Uterus (tissue), 4 donors: ENCODE data around the gene ADCY10. TPM values are rescaled to one million over a fixed set of nuclear protein-coding genes. Genes with fewer than 3 reads are reported as not detected.

Experiments used
- DNase-seq, 2 donors: peaks; one replicate each; pipeline ENCODE4 v3.0.0-alpha.2; 2019 to 2020
- H3K27ac ChIP-seq, 2 donors: fragments of 200-600 bp; sonication (generic); 1 replicate in 1 of 2; 2 replicates in 1 of 2; pipeline ENCODE4 v1.5.1; 2016 to 2018
- H3K27me3 ChIP-seq, 2 donors: fragments of 200-600 bp; sonication (generic); one replicate each; pipeline ENCODE4 v1.5.1; 2018 to 2019; ENCODE audit warnings: control low read depth in 1 of 2
- H3K36me3 ChIP-seq, 2 donors: fragments of 200-600 bp; sonication (generic); one replicate each; pipeline ENCODE4 v1.5.1; 2019; ENCODE audit warnings: control low read depth in 1 of 2
- H3K4me1 ChIP-seq, 2 donors: fragments of 200-600 bp; sonication (generic); one replicate each; pipeline ENCODE4 v1.5.1; 2018 to 2019; ENCODE audit warnings: control low read depth in 1 of 2
- H3K4me3 ChIP-seq, 2 donors: fragments of 200-600 bp; sonication (generic); 1 replicate in 1 of 2; 2 replicates in 1 of 2; pipeline ENCODE4 v1.5.1; 2018 to 2019; ENCODE audit warnings: mild to moderate bottlenecking in 1 of 2
- H3K9me3 ChIP-seq, 2 donors: fragments of 200-600 bp; sonication (generic); one replicate each; pipeline ENCODE4 v1.5.1; 2019; ENCODE audit warnings: control low read depth in 1 of 2
- POLR2A ChIP-seq, 2 donors: fragments of 450-650 bp; IDR thresholded peaks; one replicate each; pipeline ENCODE4 v1.6.1; 2016; ENCODE audit warnings: antibody characterized with exemption in 2 of 2, mild to moderate bottlenecking in 1 of 2, moderate library complexity in 1 of 2
- intact Hi-C: fragments of 100-400 bp; cut with DNase I; formaldehyde crosslinking; loops from one replicate; pipeline ENCODE4 v1.15.1; 2023; ENCODE audit warnings: low total_unique reads
- total RNA-seq, 4 donors: library from RNA; depleted of rRNA in 3 of 4; stranded (reverse); fragments of >200 nt in 3 of 4; gene quantifications; one replicate each; pipeline versions ENCODE4 v1.1.0 to v1.2.4, GENCODE V29; 2014 to 2023
- TF ChIP-seq, protein P1 (sequence below), 4 experiments: fragments of 200-600 bp in 2 of 4; fragments of 450-650 bp in 2 of 4; sonication (generic) in 2 of 4; IDR thresholded peaks; one replicate each; pipeline ENCODE4 v1.5.1; 2016 to 2019; ENCODE audit warnings: antibody characterized with exemption in 4 of 4, mild to moderate bottlenecking in 2 of 4, moderate library complexity in 1 of 4
- donor health status: DM: yes; HTN: yes; CAD: no.

The ADCY10 gene, protein sequence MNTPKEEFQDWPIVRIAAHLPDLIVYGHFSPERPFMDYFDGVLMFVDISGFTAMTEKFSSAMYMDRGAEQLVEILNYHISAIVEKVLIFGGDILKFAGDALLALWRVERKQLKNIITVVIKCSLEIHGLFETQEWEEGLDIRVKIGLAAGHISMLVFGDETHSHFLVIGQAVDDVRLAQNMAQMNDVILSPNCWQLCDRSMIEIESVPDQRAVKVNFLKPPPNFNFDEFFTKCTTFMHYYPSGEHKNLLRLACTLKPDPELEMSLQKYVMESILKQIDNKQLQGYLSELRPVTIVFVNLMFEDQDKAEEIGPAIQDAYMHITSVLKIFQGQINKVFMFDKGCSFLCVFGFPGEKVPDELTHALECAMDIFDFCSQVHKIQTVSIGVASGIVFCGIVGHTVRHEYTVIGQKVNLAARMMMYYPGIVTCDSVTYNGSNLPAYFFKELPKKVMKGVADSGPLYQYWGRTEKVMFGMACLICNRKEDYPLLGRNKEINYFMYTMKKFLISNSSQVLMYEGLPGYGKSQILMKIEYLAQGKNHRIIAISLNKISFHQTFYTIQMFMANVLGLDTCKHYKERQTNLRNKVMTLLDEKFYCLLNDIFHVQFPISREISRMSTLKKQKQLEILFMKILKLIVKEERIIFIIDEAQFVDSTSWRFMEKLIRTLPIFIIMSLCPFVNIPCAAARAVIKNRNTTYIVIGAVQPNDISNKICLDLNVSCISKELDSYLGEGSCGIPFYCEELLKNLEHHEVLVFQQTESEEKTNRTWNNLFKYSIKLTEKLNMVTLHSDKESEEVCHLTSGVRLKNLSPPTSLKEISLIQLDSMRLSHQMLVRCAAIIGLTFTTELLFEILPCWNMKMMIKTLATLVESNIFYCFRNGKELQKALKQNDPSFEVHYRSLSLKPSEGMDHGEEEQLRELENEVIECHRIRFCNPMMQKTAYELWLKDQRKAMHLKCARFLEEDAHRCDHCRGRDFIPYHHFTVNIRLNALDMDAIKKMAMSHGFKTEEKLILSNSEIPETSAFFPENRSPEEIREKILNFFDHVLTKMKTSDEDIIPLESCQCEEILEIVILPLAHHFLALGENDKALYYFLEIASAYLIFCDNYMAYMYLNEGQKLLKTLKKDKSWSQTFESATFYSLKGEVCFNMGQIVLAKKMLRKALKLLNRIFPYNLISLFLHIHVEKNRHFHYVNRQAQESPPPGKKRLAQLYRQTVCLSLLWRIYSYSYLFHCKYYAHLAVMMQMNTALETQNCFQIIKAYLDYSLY (N-terminal part only)
- total RNA-seq, result 1 to 10 TPM in 1 of 4 donors, under 1 TPM in 3; 0.26 to 1.2 (median 0.52) TPM

DNA sequence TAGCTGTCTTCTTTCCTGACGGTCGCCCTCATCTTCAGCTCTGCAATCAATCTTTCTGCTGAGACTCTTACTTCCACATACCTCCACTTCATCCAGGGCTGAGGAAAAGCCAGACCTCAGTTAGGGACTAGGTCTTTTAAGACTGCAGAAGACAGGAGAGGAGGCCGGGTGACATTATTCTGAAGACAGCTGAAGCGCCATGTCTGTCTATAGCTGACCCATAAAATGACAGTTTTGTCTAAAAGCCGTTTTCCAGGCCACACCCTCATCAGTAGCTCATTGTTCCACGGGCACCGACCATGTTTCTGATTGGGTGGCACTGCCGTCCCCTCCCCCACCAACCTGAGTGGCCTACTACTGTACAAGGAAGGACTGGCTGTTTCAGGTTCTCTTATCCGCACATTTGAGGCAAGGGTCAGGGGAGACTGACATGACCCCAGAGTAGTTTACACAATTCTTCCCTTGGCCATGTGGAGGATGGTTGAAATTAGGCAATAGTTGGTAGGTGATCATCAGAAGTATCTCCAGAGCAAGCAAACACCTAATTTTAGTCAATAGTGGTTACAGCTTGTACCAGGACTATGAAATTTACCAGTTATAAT, at the start of gene ADCY10:
ADCY10 (minus strand) TSS at position 240 of the 602 bp plus-strand sequence. CDS start 8,994 bp downstream, outside the sequence.
- Histone ChIP-seq H3K27ac (no peak within 1 kb of the TSS), H3K27me3 (no peaks in the 10 kb centered on the region), H3K4me1 (no peaks in the 10 kb centered on the region), H3K4me3 (no peak within 1 kb of the TSS), H3K36me3 (no peaks in the 10 kb centered on the region), H3K9me3 (no peaks in the 10 kb centered on the region)
- intact Hi-C loops, result no loop called here
- no peak for DNase-seq
- TF ChIP-seq, protein P1, sequence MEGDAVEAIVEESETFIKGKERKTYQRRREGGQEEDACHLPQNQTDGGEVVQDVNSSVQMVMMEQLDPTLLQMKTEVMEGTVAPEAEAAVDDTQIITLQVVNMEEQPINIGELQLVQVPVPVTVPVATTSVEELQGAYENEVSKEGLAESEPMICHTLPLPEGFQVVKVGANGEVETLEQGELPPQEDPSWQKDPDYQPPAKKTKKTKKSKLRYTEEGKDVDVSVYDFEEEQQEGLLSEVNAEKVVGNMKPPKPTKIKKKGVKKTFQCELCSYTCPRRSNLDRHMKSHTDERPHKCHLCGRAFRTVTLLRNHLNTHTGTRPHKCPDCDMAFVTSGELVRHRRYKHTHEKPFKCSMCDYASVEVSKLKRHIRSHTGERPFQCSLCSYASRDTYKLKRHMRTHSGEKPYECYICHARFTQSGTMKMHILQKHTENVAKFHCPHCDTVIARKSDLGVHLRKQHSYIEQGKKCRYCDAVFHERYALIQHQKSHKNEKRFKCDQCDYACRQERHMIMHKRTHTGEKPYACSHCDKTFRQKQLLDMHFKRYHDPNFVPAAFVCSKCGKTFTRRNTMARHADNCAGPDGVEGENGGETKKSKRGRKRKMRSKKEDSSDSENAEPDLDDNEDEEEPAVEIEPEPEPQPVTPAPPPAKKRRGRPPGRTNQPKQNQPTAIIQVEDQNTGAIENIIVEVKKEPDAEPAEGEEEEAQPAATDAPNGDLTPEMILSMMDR (IDR thresholded peaks at IDR 0.05), result no peak
- TF ChIP-seq POLR2A (IDR thresholded peaks at IDR 0.05), result no peak

DNA sequence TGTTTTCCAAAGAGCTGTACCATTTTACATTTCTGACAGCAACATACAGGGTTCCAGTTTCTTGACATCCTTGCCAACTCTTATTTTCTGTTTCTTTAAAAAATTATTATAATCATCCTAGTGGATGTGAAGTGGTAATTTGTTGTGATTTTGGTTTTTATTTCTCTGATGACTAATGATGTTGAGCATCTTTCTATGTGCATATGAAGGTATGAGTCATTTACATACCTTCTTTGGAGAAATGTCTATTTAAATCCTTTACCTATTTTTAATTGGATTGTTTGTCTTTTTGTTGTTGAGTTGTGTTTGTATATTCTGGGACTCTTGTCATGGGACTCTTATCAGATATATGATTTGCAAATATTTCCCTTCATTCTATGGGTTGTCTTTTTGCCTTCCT, 43.8 kb upstream of the ADCY10 start:
- Histone ChIP-seq H3K36me3 (no peaks in the 10 kb centered on the region), H3K27ac (no peak overlapping the region), H3K4me3 (no peak overlapping the region), H3K9me3 (no peaks in the 10 kb centered on the region), H3K27me3 (no peaks in the 10 kb centered on the region), H3K4me1 (peaks cover 0 to 3% of the 10 kb centered on the region in 2 donors)
- TF ChIP-seq, protein P1 (IDR thresholded peaks at IDR 0.05), result no peak
- no peak for TF ChIP-seq POLR2A (IDR thresholded peaks at IDR 0.05)
- no peak for DNase-seq
- intact Hi-C loops, result no loop called here

DNA sequence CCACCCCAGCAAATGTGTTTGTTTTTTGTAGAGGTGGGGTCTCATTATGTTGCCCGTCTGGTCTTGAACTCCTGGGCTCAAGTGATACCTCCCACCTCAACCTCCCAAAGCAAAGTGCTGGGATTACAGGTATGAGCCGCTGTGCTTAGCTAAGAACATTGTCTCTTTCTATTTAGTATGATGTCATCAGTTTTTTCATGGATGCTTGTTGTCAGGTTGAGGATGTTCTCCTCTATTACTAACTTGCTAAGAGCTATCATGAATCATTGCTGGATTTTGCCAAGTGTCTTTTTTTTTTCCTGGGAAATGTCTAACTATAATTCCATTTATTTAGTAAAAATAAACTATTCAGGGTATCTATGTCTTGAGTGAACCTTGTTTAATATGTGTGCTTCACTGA, 42.0 kb upstream of the ADCY10 start:
- peaks cover 0 to 3% of the 10 kb centered on the region in 2 donors for H3K4me1 ChIP-seq

DNA sequence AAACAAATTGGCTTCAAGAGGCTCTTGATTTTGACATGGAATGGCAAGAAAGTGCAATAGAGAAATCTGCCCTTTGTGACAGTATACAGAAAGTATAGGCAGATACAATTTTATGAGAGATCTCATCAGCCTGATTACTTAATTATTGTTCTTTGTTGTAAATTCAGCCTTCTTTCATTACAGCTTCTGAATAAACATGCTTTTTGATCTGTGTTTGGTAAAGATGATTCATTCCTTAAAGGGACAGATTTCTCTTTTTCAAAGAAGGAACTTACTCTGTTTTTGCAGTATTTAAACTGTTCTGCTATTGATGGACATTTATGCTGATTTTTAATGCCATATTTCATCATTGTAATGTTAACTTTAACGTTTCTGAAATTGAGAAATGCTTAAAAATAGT, 36.6 kb upstream of the ADCY10 start:
- no peaks in the 10 kb centered on the region for H3K36me3 ChIP-seq
- intact Hi-C loops, result no loop called here
- no peak for DNase-seq
- H3K4me3 ChIP-seq, result no peak overlapping the region
- no peaks in the 10 kb centered on the region for H3K9me3 ChIP-seq
- H3K4me1 ChIP-seq, result no peaks in the 10 kb centered on the region
- H3K27me3 ChIP-seq, result no peaks in the 10 kb centered on the region
- no peak overlapping the region for H3K27ac ChIP-seq
- TF ChIP-seq, protein P1 (IDR thresholded peaks at IDR 0.05), result no peak
- TF ChIP-seq POLR2A (IDR thresholded peaks at IDR 0.05), result no peak

More for the DNA sequence above, 42.0 kb upstream of the ADCY10 start:
- no peaks in the 10 kb centered on the region for H3K36me3 ChIP-seq
- no peaks in the 10 kb centered on the region for H3K9me3 ChIP-seq
- TF ChIP-seq, protein P1 (IDR thresholded peaks at IDR 0.05), result no peak
- TF ChIP-seq POLR2A (IDR thresholded peaks at IDR 0.05), result no peak
- intact Hi-C loops, result no loop called here
- DNase-seq, result no peak
- no peaks in the 10 kb centered on the region for H3K27me3 ChIP-seq
- no peak overlapping the region for H3K27ac ChIP-seq
- H3K4me3 ChIP-seq, result no peak overlapping the region
